ENCODE results near the gene IL6R.

DNA sequence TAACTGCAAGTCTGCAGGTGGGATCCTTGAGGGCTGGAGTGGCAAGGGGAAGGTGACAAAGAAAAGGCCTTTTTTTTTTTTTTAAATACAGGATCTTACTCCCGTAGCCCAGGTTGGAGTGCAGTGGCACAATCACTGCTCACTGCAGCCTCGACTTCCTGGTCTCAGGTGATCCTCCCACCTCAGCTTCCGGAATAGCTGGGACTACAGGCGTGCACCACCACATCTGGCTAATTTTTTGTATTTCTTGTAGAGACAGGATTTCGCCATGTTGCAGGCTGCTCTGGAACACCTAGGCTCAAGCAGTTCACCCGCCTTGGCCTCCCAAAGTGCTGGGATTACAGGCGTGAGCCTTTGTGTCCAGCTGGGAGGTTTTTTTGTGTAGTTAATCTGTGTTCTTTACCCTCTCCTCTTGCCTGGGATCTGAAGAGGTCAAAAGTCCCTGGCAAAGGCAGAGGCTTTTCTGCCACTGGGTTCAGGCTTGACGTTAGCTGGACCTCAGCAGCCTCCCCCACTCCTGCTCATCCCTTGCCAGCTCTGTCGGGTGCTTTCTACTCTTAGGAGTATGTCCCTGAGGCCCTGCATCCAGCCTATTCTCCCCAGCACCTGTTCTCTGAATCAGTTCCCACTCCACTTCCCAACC, 5.2 kb downstream of the IL6R start:
- TF ChIP-seq EZH2phosphoT487 (IDR thresholded peaks at IDR 0.05; ENCODE audit: low read depth) = no peak
- TF ChIP-seq CTCF (IDR thresholded peaks at IDR 0.05; ENCODE audit: low read depth, low read length) = no peak

Measured in OCI-LY3 (cell line).